ENCODE results near the gene CFAP57. TPM values are rescaled to one million over a fixed set of nuclear protein-coding genes. Genes with fewer than 3 reads are reported as not detected.

Gene CFAP57
- total and polyA plus RNA-seq, 2 of the 8 experiments (the other 6 are each of a cell fraction or from before 2014, with no cell fraction given): 0.20 to 0.80 TPM

GRCh38 chr1:43243299-43243698 lies 71.2 kb downstream of the CFAP57 start:
- FAIRE-seq: no peak
- TF ChIP-seq MAFK (IDR thresholded peaks at IDR 0.05; ENCODE audit: low read depth, low read length): no peak
- TF ChIP-seq RFX5 (IDR thresholded peaks at IDR 0.05; ENCODE audit: borderline replicate concordance, low read depth, low read length): no peak
- TF ChIP-seq RNF2 (IDR thresholded peaks at IDR 0.05; ENCODE audit: borderline replicate concordance, low read depth, low read length, missing control alignments, poor library complexity, severe bottlenecking): no peak
- no peak for TF ChIP-seq SP1 (IDR thresholded peaks at IDR 0.05; ENCODE audit: low read depth, low read length)
- TF ChIP-seq SP4 (IDR thresholded peaks at IDR 0.05; ENCODE audit: low read length): no peak
- TF ChIP-seq CHD1 (IDR thresholded peaks at IDR 0.05; ENCODE audit: low read depth, low read length): no peak
- no peak for TF ChIP-seq YY1 (IDR thresholded peaks at IDR 0.05; ENCODE audit: low read depth, low read length)
- no peak for TF ChIP-seq BCL11A (IDR thresholded peaks at IDR 0.05; ENCODE audit: low read depth in 2 of 2, low read length in 2 of 2)
- no peak overlapping the region for H2AFZ ChIP-seq (ENCODE audit: low read length)
- 85% methylated on average over 6 of the region's 6 CpGs; no CpG with 5 or more reads in 1 of the 2 experiments for WGBS, 2 experiments (ENCODE audit: extremely low coverage in 1 of 2, insufficient coverage in 1 of 2, insufficient read length in 1 of 2, insufficient replicate concordance in 2 of 2, low coverage in 1 of 2, low lambda C conversion rate in 2 of 2, missing lambda C conversion rate in 1 of 2)
- H3K23ac ChIP-seq (ENCODE audit: insufficient read length): no peak overlapping the region
- no peaks in the 10 kb centered on the region for H3K27me3 ChIP-seq (replicated peaks in 1 of 4; ENCODE audit: control insufficient read depth in 3 of 4, extremely low read depth in 1 of 4, insufficient read depth in 3 of 4, low read length in 3 of 4)
- H3K36me3 ChIP-seq (ENCODE audit: control insufficient read depth in 2 of 4, insufficient read depth in 4 of 4, low read length in 3 of 4): no peaks in the 10 kb centered on the region
- no peaks in the 10 kb centered on the region for H4K20me1 ChIP-seq (replicated peaks in 1 of 2; ENCODE audit: control insufficient read depth in 1 of 2, insufficient read depth in 2 of 2, low read length in 2 of 2)
- H2AK5ac ChIP-seq (ENCODE audit: low read depth, low read length): no peak overlapping the region
- no peak for DNase-seq (ENCODE audit: low read depth in 1 of 2, low spot score in 2 of 2)
- H3K9ac ChIP-seq (replicated peaks in 1 of 4; ENCODE audit: extremely low read depth in 1 of 4, low read depth in 3 of 4, low read length in 3 of 4): no peak overlapping the region
- H3K23me2 ChIP-seq (ENCODE audit: low read depth, low read length): no peaks in the 10 kb centered on the region
- H2BK120ac ChIP-seq (replicated peaks; ENCODE audit: low read depth, low read length): no peak overlapping the region
- no peak overlapping the region for H4K91ac ChIP-seq (replicated peaks; ENCODE audit: insufficient read length, low read length)
- H3K4me3 ChIP-seq (ENCODE audit: extremely low read depth in 1 of 4, insufficient read depth in 2 of 4, low read depth in 3 of 4, low read length in 4 of 4): no peak overlapping the region
- no peaks in the 10 kb centered on the region for H3K79me1 ChIP-seq (ENCODE audit: low read depth, low read length)
- no peak overlapping the region for H3K18ac ChIP-seq (ENCODE audit: extremely low read depth, low read length)
- H3K14ac ChIP-seq (ENCODE audit: insufficient read length): no peak overlapping the region
- CTCF ChIA-PET (ENCODE audit: partially characterized antibody): interaction anchor here (0.8 to 3.7 kb wide), 8 partner anchors 15 to 170 kb away, joined by 3 to 24 read pairs (median 5); partner anchors contain the start of genes C1orf210 and CDC20
- H4K8ac ChIP-seq (ENCODE audit: extremely low read depth, insufficient read depth, low read length): no peak overlapping the region
- H3K4me2 ChIP-seq (ENCODE audit: insufficient read depth in 1 of 2, low read depth in 2 of 2, low read length in 2 of 2): no peak overlapping the region
- H3K4me1 ChIP-seq (replicated peaks in 1 of 4; ENCODE audit: control insufficient read depth in 3 of 4, insufficient read depth in 4 of 4, low read length in 3 of 4): no peaks in the 10 kb centered on the region
- POLR2A ChIA-PET (ENCODE audit: partially characterized antibody): interaction anchor here (1.2 to 2.0 kb wide), 3 partner anchors 13 to 171 kb away, joined by 4 to 5 read pairs (median 4); no protein-coding TSS in a partner anchor
- H3K56ac ChIP-seq (replicated peaks; ENCODE audit: insufficient read length, low read depth, low read length): no peak overlapping the region
- no peak overlapping the region for H3K4ac ChIP-seq (replicated peaks; ENCODE audit: insufficient read length, low read depth, low read length)
- no peak overlapping the region for H2BK5ac ChIP-seq (ENCODE audit: low read depth, low read length)
- H2BK12ac ChIP-seq (ENCODE audit: low read depth, low read length): no peak overlapping the region
- H3K27ac ChIP-seq (ENCODE audit: low read depth, low read length): no peak overlapping the region
- H2BK15ac ChIP-seq (ENCODE audit: low read length): no peak overlapping the region
- no peak overlapping the region for H2BK20ac ChIP-seq (ENCODE audit: low read length)
- H4K5ac ChIP-seq (ENCODE audit: insufficient read length, low read depth, low read length): no peak overlapping the region
- no peaks in the 10 kb centered on the region for H3K79me2 ChIP-seq (ENCODE audit: control insufficient read depth in 1 of 2, insufficient read depth in 2 of 2, low read length in 2 of 2)
- H3K9me3 ChIP-seq (ENCODE audit: insufficient read depth in 2 of 2, low read depth in 1 of 2, low read length in 1 of 2): peaks cover 15 to 31% of the 10 kb centered on the region in 2 experiments

Measured in H1 (cell line).